GM12892 (cell line): ENCODE results near the gene MTX1.

Experiments used
- POLR2A ChIP-seq: IDR thresholded peaks from 2 replicates; pipeline ENCODE4 v1.6.1; 2011; ENCODE audit warnings: low read depth, low read length, control low read depth
- POLR2AphosphoS5 ChIP-seq: IDR thresholded peaks from 2 replicates; pipeline ENCODE4 v1.6.1; 2011; ENCODE audit warnings: low read depth, low read length, control low read depth
- TAF1 ChIP-seq: IDR thresholded peaks from 2 replicates; pipeline ENCODE4 v1.6.1; 2011; ENCODE audit warnings: low read depth, mild to moderate bottlenecking, control low read depth, low read length, borderline replicate concordance

DNA sequence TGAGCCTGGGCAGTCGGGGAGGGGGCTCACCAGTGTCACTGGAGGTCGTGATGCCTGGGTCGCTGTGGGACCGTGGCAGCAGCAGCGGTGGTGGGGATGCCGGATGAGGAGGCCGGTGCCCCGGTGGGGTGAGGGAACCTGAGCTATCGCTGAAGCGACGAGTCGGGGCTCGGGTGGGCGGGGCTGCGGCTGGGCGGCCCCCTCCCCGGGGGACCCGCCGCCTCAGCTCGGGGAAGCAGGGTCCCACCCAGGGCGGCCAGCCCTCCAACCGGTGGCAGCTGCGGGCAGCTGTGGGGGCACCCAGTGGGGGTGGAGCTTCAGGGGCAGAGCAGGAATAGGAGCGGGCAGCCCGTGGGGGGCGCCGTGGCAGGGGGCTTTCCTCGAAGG lies 41.7 kb downstream of the MTX1 start:
- no peak for TF ChIP-seq POLR2AphosphoS5
- no peak for TF ChIP-seq POLR2A
- no peak for TF ChIP-seq TAF1
